IMR-90 (cell line): ENCODE data around the gene PSMD14. TPM values are rescaled to one million over a fixed set of nuclear protein-coding genes. Genes with fewer than 3 reads are reported as not detected.
"Not testable (repeated sequence)": the region's sequence is repeated elsewhere in the genome, so short reads cannot be mapped to it uniquely, and the experiment has no call there.

Source experiments
- ATAC-seq: fragments of 200-7000 bp; cut with Tn5 transposase; 2 replicates; pipeline ENCODE4 v1.9.1; 2020; ENCODE audit warnings: low read depth, mild to moderate bottlenecking, moderate library complexity
- BruUV-seq: library from RNA; stranded (reverse); fragments of 400-500 nt; replicated peaks from 2 replicates; lab custom pipeline; 2021; lab: Mats Ljungman, UMichigan
- CTCF ChIA-PET: fragments of 300-600 bp; formaldehyde crosslinking; extraction: SDS; loops from one replicate; lab custom pipeline; 2021; ENCODE audit warnings: antibody characterized with exemption; lab: Yijun Ruan, JAX
- POLR2A ChIA-PET: fragments of 300-600 bp; sonication (Branson Sonifier 250); formaldehyde crosslinking; loops from one replicate; lab custom pipeline; 2022; ENCODE audit warnings: antibody characterized with exemption; ENCODE audit not compliant: unreplicated experiment; lab: Charles Lee
- DNase-seq: peaks from one replicate; pipeline ENCODE4 v3.0.0; 2013
- H2AFZ ChIP-seq: replicated peaks from 2 replicates; pipeline ENCODE3; 2013; ENCODE audit warnings: low read length, mild to moderate bottlenecking; ENCODE audit not compliant: poor library complexity
- H2AK5ac ChIP-seq: 2 replicates; pipeline ENCODE4 v1.6.1; 2013; ENCODE audit warnings: low read depth, low read length, inconsistent platforms
- H2AK9ac ChIP-seq: replicated peaks from 2 replicates; pipeline ENCODE3; 2013; ENCODE audit warnings: mild to moderate bottlenecking, low read depth, low read length, moderate library complexity; ENCODE audit not compliant: poor library complexity
- H2BK120ac ChIP-seq: 2 replicates; pipeline ENCODE4 v1.6.1; 2013; ENCODE audit warnings: low read depth, low read length, inconsistent platforms
- H2BK15ac ChIP-seq: 3 replicates; pipeline ENCODE4 v1.6.1; 2013; ENCODE audit warnings: low read depth, low read length, inconsistent platforms
- H2BK20ac ChIP-seq: 2 replicates; pipeline ENCODE4 v1.6.1; 2013; ENCODE audit warnings: low read depth, mild to moderate bottlenecking, inconsistent platforms, low read length, moderate library complexity
- H2BK5ac ChIP-seq: 2 replicates; pipeline ENCODE4 v1.6.1; 2013; ENCODE audit warnings: mild to moderate bottlenecking, low read depth, low read length, inconsistent platforms; ENCODE audit not compliant: poor library complexity, severe bottlenecking
- H3K14ac ChIP-seq: replicated peaks from 2 replicates; pipeline ENCODE4 v1.6.1; 2013; ENCODE audit warnings: low read depth, low read length, inconsistent platforms
- H3K18ac ChIP-seq: 2 replicates; pipeline ENCODE4 v1.6.1; 2013; ENCODE audit warnings: low read depth, low read length, control low read depth
- H3K23ac ChIP-seq: 2 replicates; pipeline ENCODE4 v1.6.1; 2013; ENCODE audit warnings: low read depth, low read length, inconsistent platforms
- H3K27ac ChIP-seq: 2 replicates; pipeline ENCODE4 v1.5.1; 2013; ENCODE audit warnings: mild to moderate bottlenecking, control low read depth, low read length; ENCODE audit not compliant: insufficient read depth
- H3K27me3 ChIP-seq: 2 replicates; pipeline ENCODE4 v1.6.1; 2013; ENCODE audit warnings: low read length; ENCODE audit not compliant: control insufficient read depth, insufficient read depth
- H3K36me3 ChIP-seq: 2 replicates; pipeline ENCODE4 v1.6.1; 2013; ENCODE audit warnings: low read length, mixed read lengths; ENCODE audit not compliant: control insufficient read depth, insufficient read depth
- H3K4ac ChIP-seq: 2 replicates; pipeline ENCODE4 v1.6.1; 2013; ENCODE audit warnings: low read depth, low read length, inconsistent platforms
- H3K4me1 ChIP-seq: 2 replicates; pipeline ENCODE4 v1.6.1; 2013; ENCODE audit warnings: low read length, mixed read lengths; ENCODE audit not compliant: control insufficient read depth, insufficient read depth
- H3K4me2 ChIP-seq: 2 replicates; pipeline ENCODE4 v1.6.1; 2013; ENCODE audit warnings: low read depth, mild to moderate bottlenecking, control low read depth, low read length, moderate library complexity
- H3K4me3 ChIP-seq: 2 replicates; pipeline ENCODE4 v1.5.1; 2013; ENCODE audit warnings: low read depth, mild to moderate bottlenecking, control low read depth, low read length, moderate library complexity; ENCODE audit not compliant: insufficient read depth
- H3K56ac ChIP-seq: 2 replicates; pipeline ENCODE4 v1.6.1; 2013; ENCODE audit warnings: low read length, inconsistent platforms; ENCODE audit not compliant: insufficient read depth; ENCODE audit errors: extremely low read depth
- H3K79me1 ChIP-seq, 2 experiments: 2 replicates each; pipeline ENCODE4 v1.6.1; 2013; ENCODE audit warnings: low read length in 2 of 2, inconsistent platforms in 1 of 2, low read depth in 1 of 2
- H3K9ac ChIP-seq: 2 replicates; pipeline ENCODE4 v1.6.1; 2013; ENCODE audit warnings: low read depth, low read length, control low read depth
- H3K9me1 ChIP-seq: 2 replicates; pipeline ENCODE4 v1.6.1; 2013; ENCODE audit warnings: low read length, inconsistent platforms; ENCODE audit not compliant: insufficient read depth
- H3K9me3 ChIP-seq: 2 replicates; pipeline ENCODE4 v1.6.1; 2013; ENCODE audit warnings: low read length; ENCODE audit not compliant: control insufficient read depth, insufficient read depth
- H4K20me1 ChIP-seq: 2 replicates; pipeline ENCODE4 v1.6.1; 2013; ENCODE audit warnings: low read length, inconsistent platforms; ENCODE audit not compliant: insufficient read depth
- H4K5ac ChIP-seq: 2 replicates; pipeline ENCODE4 v1.6.1; 2013; ENCODE audit warnings: mild to moderate bottlenecking, low read depth, low read length, control low read depth
- H4K8ac ChIP-seq, 2 experiments: 2 replicates each; pipeline ENCODE4 v1.6.1; 2013; ENCODE audit warnings: low read depth in 2 of 2, low read length in 2 of 2, control low read depth in 1 of 2, inconsistent platforms in 1 of 2
- H4K91ac ChIP-seq: 2 replicates; pipeline ENCODE4 v1.6.1; 2013; ENCODE audit warnings: low read depth, low read length, inconsistent platforms; ENCODE audit not compliant: insufficient read depth
- BHLHE40 ChIP-seq: fragments of 150-350 bp; IDR thresholded peaks from 2 replicates; pipeline ENCODE4 v1.6.1; 2016; ENCODE audit warnings: mild to moderate bottlenecking, low read depth, low read length
- MAFK ChIP-seq: IDR thresholded peaks from 2 replicates; pipeline ENCODE4 v1.6.1; 2012; ENCODE audit warnings: low read depth, low read length, improper control_type of control experiment
- MAZ ChIP-seq: IDR thresholded peaks from 2 replicates; pipeline ENCODE4 v1.6.1; 2012; ENCODE audit warnings: low read depth, mild to moderate bottlenecking, low read length, improper control_type of control experiment, moderate library complexity, borderline replicate concordance
- RCOR1 ChIP-seq: IDR thresholded peaks from 2 replicates; pipeline ENCODE4 v1.6.1; 2012; ENCODE audit warnings: mild to moderate bottlenecking, low read length, improper control_type of control experiment; ENCODE audit not compliant: insufficient replicate concordance
- WGBS, 2 experiments: methylation state at CpG; one replicate each; pipeline versions ENCODE4 v1.1.5 to v1.1.7; 2013; ENCODE audit warnings: missing lambda C conversion rate in 2 of 2; ENCODE audit not compliant: insufficient read length in 1 of 2; ENCODE audit errors: extremely low coverage in 2 of 2; 5-methylcytosine and 5-hydroxymethylcytosine counted together
- dilution Hi-C: fragments of 300-500 bp; cut with HindIII; formaldehyde crosslinking; loops from one replicate; pipeline ENCODE4 v1.14.3; 2018; ENCODE audit warnings: low sequenced_read_pairs; ENCODE audit not compliant: unreplicated experiment
- in situ Hi-C: fragments of 300-500 bp; cut with MboI; formaldehyde crosslinking; loops from 3 replicates; pipeline ENCODE4 v1.14.3; 2019; ENCODE audit warnings: low sequenced_read_pairs, inconsistent platforms, mixed read lengths
- intact Hi-C: fragments of 100-400 bp; cut with micrococcal nuclease; formaldehyde crosslinking; loops from 2 replicates; pipeline ENCODE4 v1.10.0; 2022
- polyA plus RNA-seq, 3 experiments: library from polyadenylated mRNA; depleted of rRNA; stranded (reverse); fragments of >200 nt; gene quantifications; 2 replicates each; pipeline ENCODE4 v1.2.3, GENCODE V29; 2012; ENCODE audit warnings: low replicate concordance in 1 of 3
- total RNA-seq: library from RNA; depleted of rRNA; stranded (reverse); fragments of >200 nt; gene quantifications from 2 replicates; pipeline ENCODE4 v1.2.3, GENCODE V29; 2012

PSMD14 gene
- total and polyA plus RNA-seq, 2 of the 4 experiments (the other 2 are of a cell fraction) = 59.3 to 110 TPM

DNA sequence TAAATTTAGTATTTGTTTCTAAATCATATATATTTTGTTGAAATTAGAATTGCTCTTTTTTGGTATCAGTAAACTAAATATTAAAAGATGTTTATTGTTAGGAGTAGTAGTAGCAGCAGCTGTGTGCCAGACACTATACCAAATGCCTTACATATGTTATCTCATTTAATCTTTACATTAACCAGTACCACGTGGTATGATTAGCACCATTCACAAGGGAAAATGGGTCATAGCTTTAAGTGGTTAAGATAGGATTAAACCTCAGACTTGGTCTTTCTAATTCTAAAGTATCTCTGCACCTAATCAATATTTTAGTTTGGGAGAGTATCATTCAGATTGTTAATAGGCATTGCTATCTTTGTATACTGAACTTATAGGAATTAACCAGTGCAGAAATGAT, 29.0 kb downstream of the PSMD14 start:
- no peak overlapping the region for H3K14ac ChIP-seq
- POLR2A ChIA-PET = no interaction called here
- H3K9me1 ChIP-seq = no peaks in the 10 kb centered on the region
- H2AFZ ChIP-seq = no peak overlapping the region
- H4K8ac ChIP-seq = no peak overlapping the region
- DNase-seq (no peak), ATAC-seq (no peak)
- H3K23ac ChIP-seq = no peak overlapping the region
- H3K27ac ChIP-seq = no peak overlapping the region
- no peak overlapping the region for H4K91ac ChIP-seq
- intact Hi-C loops (no loop called here), in situ Hi-C loops (no loop called here), dilution Hi-C loops (no loop called here)
- WGBS, 2 experiments = no CpG with 5 or more reads among the region's 1 CpG
- H2BK20ac ChIP-seq = no peak overlapping the region
- peaks cover 3% of the 10 kb centered on the region; the same call in 1 of the 2 replicates for H4K20me1 ChIP-seq
- H2AK5ac ChIP-seq = no peak overlapping the region
- H3K4me2 ChIP-seq = no peak overlapping the region
- no peak overlapping the region for H3K56ac ChIP-seq
- H2BK5ac ChIP-seq = no peak overlapping the region
- no peak overlapping the region for H3K4ac ChIP-seq
- BruUV-seq = no TSS peak
- no peak overlapping the region for H3K9ac ChIP-seq
- no peak overlapping the region for H3K4me3 ChIP-seq
- H2AK9ac ChIP-seq = no peak overlapping the region
- peaks cover 3% of the 10 kb centered on the region; the same call in 1 of the 2 replicates for H3K36me3 ChIP-seq
- CTCF ChIA-PET = interaction anchor here (1.3 kb wide), 1 partner anchor 12 kb away, joined by 3 read pairs; no protein-coding TSS in a partner anchor
- no peak overlapping the region for H3K18ac ChIP-seq
- peaks cover 2% of the 10 kb centered on the region; the same call in 1 of the 2 replicates for H3K4me1 ChIP-seq
- no peak for TF ChIP-seq BHLHE40
- no peak for TF ChIP-seq MAZ
- no peak for TF ChIP-seq RCOR1
- TF ChIP-seq MAFK = no peak
- H2BK15ac ChIP-seq = no peak overlapping the region
- H3K27me3 ChIP-seq = no peaks in the 10 kb centered on the region
- H2BK120ac ChIP-seq = no peak overlapping the region
- peaks cover 12 to 19% of the 10 kb centered on the region in 2 experiments for H3K79me1 ChIP-seq
- no peak overlapping the region for H4K5ac ChIP-seq
- H3K9me3 ChIP-seq = no peaks in the 10 kb centered on the region

DNA sequence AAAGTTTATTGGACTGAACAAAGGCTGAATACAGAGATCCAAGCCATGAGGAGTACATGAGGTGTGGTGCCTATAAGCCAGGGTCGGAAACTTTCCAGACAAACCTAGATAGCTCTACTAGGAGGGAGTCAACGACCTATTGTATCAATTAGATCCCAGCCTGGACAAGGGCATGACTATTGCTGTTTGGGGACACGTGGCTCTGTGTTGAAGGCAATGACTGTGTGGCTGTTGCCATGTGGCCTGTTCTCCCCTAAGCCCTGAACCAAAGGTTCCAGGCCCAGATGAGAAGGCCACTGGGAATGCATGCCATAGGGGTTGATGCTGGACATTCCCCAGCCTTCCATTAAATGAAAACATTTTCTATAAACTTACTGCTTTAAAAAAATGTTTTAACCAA, 31.3 kb downstream of the PSMD14 start:
- H2BK5ac ChIP-seq, intact Hi-C loops, H2BK15ac ChIP-seq, H2AFZ ChIP-seq, H3K27me3 ChIP-seq, H3K56ac ChIP-seq, H3K9me1 ChIP-seq, H3K9me3 ChIP-seq, H2BK120ac ChIP-seq, in situ Hi-C loops, H4K20me1 ChIP-seq, H3K36me3 ChIP-seq, H4K91ac ChIP-seq, dilution Hi-C loops, H3K23ac ChIP-seq, H3K4me1 ChIP-seq, H3K14ac ChIP-seq, H2AK9ac ChIP-seq, H4K5ac ChIP-seq, H3K4me3 ChIP-seq, H3K4ac ChIP-seq, H3K18ac ChIP-seq, DNase-seq, H3K4me2 ChIP-seq, H2BK20ac ChIP-seq, H3K27ac ChIP-seq, CTCF ChIA-PET, H2AK5ac ChIP-seq, POLR2A ChIA-PET, H4K8ac ChIP-seq, H3K9ac ChIP-seq: not testable (repeated sequence)
- peak; percentile 71 for ATAC-seq
- TSS peak; percentile 100 for BruUV-seq
- no CpG with 5 or more reads among the region's 3 CpGs for WGBS, 2 experiments
- H3K79me1 ChIP-seq = peaks cover 13 to 20% of the 10 kb centered on the region in 2 experiments
